Upper lobe of left lung (tissue), 6 donors: ENCODE measurements around the gene TIMP2. TPM values are rescaled to one million over a fixed set of nuclear protein-coding genes. Genes with fewer than 3 reads are reported as not detected.
A peak's percentile ranks its signal among the peaks of the same experiment; 100 is the strongest.

Source experiments
- ATAC-seq, 2 donors: fragments of 200-7000 bp; cut with Tn5 transposase; one replicate each; pipeline ENCODE4 v1.9.1; 2022; ENCODE audit warnings: mild to moderate bottlenecking in 2 of 2, moderate library complexity in 2 of 2; ENCODE audit not compliant: low FRiP score in 2 of 2
- DNase-seq, 2 donors: peaks; one replicate each; pipeline ENCODE4 v3.0.0-alpha.2; 2019 to 2020
- H3K27ac ChIP-seq, 4 donors: fragments of 200-600 bp; sonication (generic); one replicate each; pipeline ENCODE4 v1.5.1; 2016 to 2019
- H3K27me3 ChIP-seq, 4 donors: fragments of 200-600 bp; sonication (generic); one replicate each; pipeline ENCODE4 v1.5.1; 2017 to 2019
- H3K36me3 ChIP-seq, 4 donors: fragments of 200-600 bp; sonication (generic); one replicate each; pipeline ENCODE4 v1.5.1; 2016 to 2019
- H3K4me1 ChIP-seq, 4 donors: fragments of 200-600 bp; sonication (generic); one replicate each; pipeline ENCODE4 v1.5.1; 2018 to 2019
- H3K4me3 ChIP-seq, 4 donors: fragments of 200-600 bp; sonication (generic); one replicate each; pipeline ENCODE4 v1.5.1; 2017 to 2019; ENCODE audit warnings: mild to moderate bottlenecking in 2 of 4, moderate library complexity in 1 of 4
- H3K9me3 ChIP-seq, 4 donors: fragments of 200-600 bp; sonication (generic); one replicate each; pipeline ENCODE4 v1.5.1; 2018 to 2019
- EP300 ChIP-seq, 4 donors: sonication (generic); formaldehyde crosslinking; IDR thresholded peaks; one replicate each; pipeline ENCODE4 v1.5.1; 2017; ENCODE audit warnings: antibody characterized with exemption in 4 of 4, control low read depth in 2 of 4
- POLR2A ChIP-seq, 4 donors: fragments of 450-650 bp; IDR thresholded peaks; one replicate each; pipeline ENCODE4 v1.5.1; 2016 to 2017; ENCODE audit warnings: antibody characterized with exemption in 4 of 4, mild to moderate bottlenecking in 2 of 4
- POLR2AphosphoS5 ChIP-seq, 2 donors: sonication (generic); formaldehyde crosslinking; IDR thresholded peaks; one replicate each; pipeline ENCODE4 v1.5.1; 2017; ENCODE audit warnings: antibody characterized with exemption in 2 of 2
- WGBS, 2 donors: methylation state at CpG; one replicate each; pipeline ENCODE4 v1.1.5; 2017 to 2018; 5-methylcytosine and 5-hydroxymethylcytosine counted together
- total RNA-seq, 6 donors: library from RNA; depleted of rRNA in 4 of 6; stranded (reverse); fragments of >200 nt in 4 of 6; gene quantifications; one replicate each; pipeline versions ENCODE4 v1.1.0 to v1.2.1, GENCODE V29; 2016 to 2021
- TF ChIP-seq, protein P1 (sequence below), 6 experiments: fragments of 450-650 bp in 4 of 6; fragments of 200-600 bp in 2 of 6; sonication (generic) in 2 of 6; IDR thresholded peaks; one replicate each; pipeline ENCODE4 v1.5.1; 2016 to 2019; ENCODE audit warnings: antibody characterized with exemption in 6 of 6
- donor health status: DM: no; HTN: no; CAD: no; lungs with moderate emphysema.
- donor health status: DM: no; HTN: yes; CAD: no; lungs with severe emphysema.

Gene TIMP2
- total RNA-seq, 6 donors from 2014 or later, result 60.8 to 313 (median 145) TPM

DNA sequence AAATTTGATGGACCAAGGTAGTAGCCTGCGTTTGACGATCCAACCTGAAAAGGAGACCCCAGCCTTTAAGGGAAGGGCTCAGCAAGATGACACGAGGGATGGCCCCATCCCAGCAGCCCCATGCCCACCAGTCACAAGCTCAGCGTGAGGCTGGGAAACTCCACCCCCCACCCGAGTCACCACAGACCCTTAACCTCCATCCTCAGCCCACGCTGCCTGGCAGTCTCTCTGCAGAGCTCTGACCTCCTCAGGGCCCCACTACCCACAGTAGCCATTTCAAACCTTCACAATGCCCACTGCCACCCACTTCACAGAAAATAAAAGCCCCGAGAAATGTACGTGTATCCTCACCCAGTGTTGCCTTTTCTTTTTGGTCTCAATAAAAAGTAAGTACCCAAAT lies 103.2 kb downstream of the TIMP2 start:
- whole genome bisulfite sequencing, 2 donors, result 95 to 96% methylated on average over 5 to 8 of the region's 8 CpGs
- H3K4me1 ChIP-seq, result peaks cover 5 to 33% (median 15%) of the 10 kb centered on the region in 4 donors
- H3K36me3 ChIP-seq, result peaks cover 53 to 99% (median 85%) of the 10 kb centered on the region in 4 donors
- H3K27me3 ChIP-seq, result no peaks in the 10 kb centered on the region
- no peak overlapping the region for H3K4me3 ChIP-seq
- H3K9me3 ChIP-seq, result no peaks in the 10 kb centered on the region
- DNase-seq (no peak), ATAC-seq (no peak)
- H3K27ac ChIP-seq, result no peak overlapping the region
- TF ChIP-seq POLR2A (IDR thresholded peaks at IDR 0.05) (no peak), EP300 (IDR thresholded peaks at IDR 0.05) (no peak), POLR2AphosphoS5 (IDR thresholded peaks at IDR 0.05) (no peak)
- TF ChIP-seq, protein P1, sequence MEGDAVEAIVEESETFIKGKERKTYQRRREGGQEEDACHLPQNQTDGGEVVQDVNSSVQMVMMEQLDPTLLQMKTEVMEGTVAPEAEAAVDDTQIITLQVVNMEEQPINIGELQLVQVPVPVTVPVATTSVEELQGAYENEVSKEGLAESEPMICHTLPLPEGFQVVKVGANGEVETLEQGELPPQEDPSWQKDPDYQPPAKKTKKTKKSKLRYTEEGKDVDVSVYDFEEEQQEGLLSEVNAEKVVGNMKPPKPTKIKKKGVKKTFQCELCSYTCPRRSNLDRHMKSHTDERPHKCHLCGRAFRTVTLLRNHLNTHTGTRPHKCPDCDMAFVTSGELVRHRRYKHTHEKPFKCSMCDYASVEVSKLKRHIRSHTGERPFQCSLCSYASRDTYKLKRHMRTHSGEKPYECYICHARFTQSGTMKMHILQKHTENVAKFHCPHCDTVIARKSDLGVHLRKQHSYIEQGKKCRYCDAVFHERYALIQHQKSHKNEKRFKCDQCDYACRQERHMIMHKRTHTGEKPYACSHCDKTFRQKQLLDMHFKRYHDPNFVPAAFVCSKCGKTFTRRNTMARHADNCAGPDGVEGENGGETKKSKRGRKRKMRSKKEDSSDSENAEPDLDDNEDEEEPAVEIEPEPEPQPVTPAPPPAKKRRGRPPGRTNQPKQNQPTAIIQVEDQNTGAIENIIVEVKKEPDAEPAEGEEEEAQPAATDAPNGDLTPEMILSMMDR (IDR thresholded peaks at IDR 0.05), result no peak

DNA sequence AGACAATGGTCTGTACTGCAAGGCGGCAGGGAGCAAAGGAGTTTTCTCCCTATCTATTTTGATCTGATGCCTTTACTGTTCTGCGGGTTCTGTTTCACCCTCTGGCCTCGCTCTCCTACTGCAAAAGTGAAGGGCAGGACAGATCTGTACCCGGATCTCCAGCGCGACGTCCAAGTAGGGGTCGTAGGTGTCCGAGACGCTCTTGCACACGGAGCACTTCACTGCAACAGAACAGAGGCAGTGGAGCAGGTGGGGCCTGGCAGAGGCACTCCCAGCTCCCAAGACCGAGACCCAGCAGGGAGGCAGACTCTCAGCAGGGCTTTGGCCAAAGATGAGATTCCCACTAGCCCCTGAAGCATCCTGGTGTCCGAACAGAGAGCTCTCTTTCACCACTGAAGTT lies 104.3 kb downstream of the TIMP2 start:
- H3K4me1 ChIP-seq, result peaks cover 5 to 22% (median 15%) of the 10 kb centered on the region in 4 donors
- H3K4me3 ChIP-seq, result no peak overlapping the region
- H3K9me3 ChIP-seq, result no peaks in the 10 kb centered on the region
- no peak for ATAC-seq
- WGBS, 2 donors, result 92 to 93% methylated on average over 12 of the region's 13 CpGs
- H3K27ac ChIP-seq, result no peak overlapping the region
- TF ChIP-seq POLR2AphosphoS5 (IDR thresholded peaks at IDR 0.05) (no peak), POLR2A (IDR thresholded peaks at IDR 0.05) (no peak), EP300 (IDR thresholded peaks at IDR 0.05) (no peak)
- TF ChIP-seq, protein P1 (IDR thresholded peaks at IDR 0.05), result no peak
- no peaks in the 10 kb centered on the region for H3K27me3 ChIP-seq
- no peak for DNase-seq
- H3K36me3 ChIP-seq, result peaks cover 49 to 99% (median 85%) of the 10 kb centered on the region in 4 donors

DNA sequence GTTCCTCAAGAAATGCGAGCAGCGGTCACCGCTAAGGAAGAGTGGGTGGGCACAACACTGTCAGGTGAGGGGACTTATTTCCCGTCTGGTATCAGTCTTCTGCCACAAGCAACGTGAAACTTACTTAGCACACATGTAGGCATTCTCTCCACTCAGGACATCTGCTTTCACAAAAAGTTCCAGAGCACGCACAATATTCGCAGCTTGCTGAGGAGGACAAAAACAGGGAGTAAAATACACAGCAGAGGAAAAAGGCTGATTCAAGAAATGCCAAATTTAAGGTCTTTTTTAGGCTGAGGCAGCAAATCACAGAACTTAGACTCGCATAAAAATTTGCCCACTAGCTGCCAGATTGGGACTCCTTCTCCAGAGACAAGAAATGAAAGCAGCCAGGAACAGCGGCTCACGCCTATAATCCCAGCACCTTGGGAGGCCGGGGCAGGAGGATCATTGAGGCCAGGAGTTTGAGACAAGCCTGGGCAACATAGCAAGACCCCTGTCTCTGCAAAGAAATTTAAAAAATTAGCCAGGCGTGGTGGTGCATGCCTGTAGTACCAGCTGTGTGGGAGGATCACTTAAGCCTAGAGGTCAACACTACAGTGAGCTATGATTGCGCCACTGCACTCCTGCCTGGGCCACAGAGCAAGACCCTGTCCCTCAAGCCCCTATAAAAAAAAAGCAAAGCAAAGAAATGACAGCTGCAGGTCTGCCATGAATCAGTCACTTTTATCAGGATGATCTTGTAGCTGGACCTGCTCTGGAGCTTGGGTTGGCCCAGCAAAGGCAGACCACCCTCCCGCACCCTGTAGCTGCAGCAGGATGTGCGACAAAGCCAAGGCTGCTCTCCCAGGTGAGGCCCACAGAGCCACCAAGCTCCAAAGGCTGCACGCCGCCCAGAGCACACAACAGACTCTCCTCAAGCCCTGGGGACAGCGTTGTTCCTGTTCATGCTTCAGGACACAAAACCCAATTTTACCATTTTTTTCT lies 105.1 kb downstream of the TIMP2 start:
- 93 to 96% methylated on average over 18 of the region's 18 CpGs for WGBS, 2 donors
- H3K27ac ChIP-seq, result peak overlapping the region in 3 of 4 donors; percentile 61 to 72 (median 69)
- H3K36me3 ChIP-seq, result peaks cover 43 to 99% (median 86%) of the 10 kb centered on the region in 4 donors

DNA sequence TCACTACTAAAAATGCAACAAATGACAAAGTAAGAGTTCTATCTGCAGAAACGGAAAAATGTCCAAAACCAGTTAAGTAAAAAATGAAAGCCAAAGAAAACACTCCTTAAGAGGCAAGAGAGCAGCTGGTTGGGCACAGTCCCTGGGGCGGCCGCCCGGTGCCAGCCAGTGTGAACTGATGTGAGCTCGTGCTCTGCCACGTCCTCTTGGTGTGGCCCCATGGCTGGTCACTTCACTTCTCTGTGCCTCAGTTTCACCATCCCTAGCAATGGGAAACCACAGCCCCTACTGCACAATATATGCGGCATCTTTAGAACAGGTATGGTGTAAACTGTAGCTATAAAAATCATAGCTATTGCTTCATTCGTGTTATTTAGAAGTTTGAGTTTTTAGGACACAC lies 105.8 kb downstream of the TIMP2 start:
- no peak overlapping the region for H3K4me3 ChIP-seq
- WGBS, 2 donors, result 72 to 73% methylated on average over 8 of the region's 8 CpGs
- peaks cover 43 to 99% (median 87%) of the 10 kb centered on the region in 4 donors for H3K36me3 ChIP-seq
- no peaks in the 10 kb centered on the region for H3K9me3 ChIP-seq
- TF ChIP-seq, protein P1 (IDR thresholded peaks at IDR 0.05), result no peak
- TF ChIP-seq POLR2AphosphoS5 (IDR thresholded peaks at IDR 0.05) (no peak), POLR2A (IDR thresholded peaks at IDR 0.05) (no peak), EP300 (IDR thresholded peaks at IDR 0.05) (no peak)
- no peaks in the 10 kb centered on the region for H3K27me3 ChIP-seq
- peak overlapping the region in 3 of 4 donors; percentile 61 to 72 (median 69) for H3K27ac ChIP-seq
- DNase-seq (peak in 1 of 2 donors; percentile 79), ATAC-seq (no peak)
- H3K4me1 ChIP-seq, result peaks cover 5 to 20% (median 15%) of the 10 kb centered on the region in 4 donors

More for the DNA sequence above, 105.1 kb downstream of the TIMP2 start:
- TF ChIP-seq EP300 (IDR thresholded peaks at IDR 0.05) (no peak), POLR2A (IDR thresholded peaks at IDR 0.05) (no peak), POLR2AphosphoS5 (IDR thresholded peaks at IDR 0.05) (no peak)
- TF ChIP-seq, protein P1 (IDR thresholded peaks at IDR 0.05), result no peak
- Histone ChIP-seq H3K4me1 (peaks cover 5 to 20% (median 15%) of the 10 kb centered on the region in 4 donors), H3K27me3 (no peaks in the 10 kb centered on the region), H3K4me3 (no peak overlapping the region), H3K9me3 (no peaks in the 10 kb centered on the region)
- no peak for ATAC-seq
- DNase-seq, result no peak
